Esophagus muscularis mucosa (tissue), 4 donors: ENCODE data around the gene GTF2A2.

Source experiments
- CTCF ChIP-seq, 3 experiments: fragments of 200-600 bp in 2 of 3; fragments of 450-650 bp in 1 of 3; sonication (generic) in 2 of 3; IDR thresholded peaks; one replicate each; pipeline ENCODE4 v1.5.1; 2017 to 2019; ENCODE audit warnings: antibody characterized with exemption in 3 of 3, mild to moderate bottlenecking in 2 of 3, moderate library complexity in 1 of 3
- EP300 ChIP-seq: sonication (generic); formaldehyde crosslinking; IDR thresholded peaks from one replicate; pipeline ENCODE4 v1.6.1; 2017; ENCODE audit warnings: antibody characterized with exemption
- POLR2A ChIP-seq: fragments of 450-650 bp; IDR thresholded peaks from one replicate; pipeline ENCODE4 v1.6.1; 2017; ENCODE audit warnings: antibody characterized with exemption, moderate library complexity, mild to moderate bottlenecking, low read depth
- POLR2AphosphoS5 ChIP-seq, 2 donors: sonication (generic); formaldehyde crosslinking; IDR thresholded peaks; one replicate each; pipeline ENCODE4 v1.6.1; 2017; ENCODE audit warnings: antibody characterized with exemption in 2 of 2

- peak; percentile 87 for TF ChIP-seq POLR2A
- TF ChIP-seq CTCF (IDR thresholded peaks at IDR 0.05): no peak
- TF ChIP-seq POLR2AphosphoS5 (IDR thresholded peaks at IDR 0.05): peak; percentile 98
- TF ChIP-seq EP300: no peak
Observed at GRCh38 chr15:59688782-59689625, 31.7 kb upstream of the GTF2A2 start, which contains the start of gene BNIP2.
